H9 (cell line): ENCODE results near the gene MAPKAP1. TPM values are rescaled to one million over a fixed set of nuclear protein-coding genes. Genes with fewer than 3 reads are reported as not detected.

Source experiments
- DNase-seq: peaks from one replicate; pipeline ENCODE4 v3.0.0-alpha.2; 2017
- H2AFZ ChIP-seq: one replicate; pipeline ENCODE4 v1.6.1; 2013; ENCODE audit warnings: mild to moderate bottlenecking, low read length, control low read depth, moderate library complexity
- H2AK5ac ChIP-seq: 2 replicates; pipeline ENCODE4 v1.6.1; 2013; ENCODE audit warnings: low read length, control low read depth, mixed read lengths; ENCODE audit not compliant: insufficient read length
- H2BK120ac ChIP-seq: one replicate; pipeline ENCODE4 v1.6.1; 2013; ENCODE audit warnings: low read depth, mild to moderate bottlenecking, low read length, control low read depth, inconsistent platforms; ENCODE audit not compliant: poor library complexity, severe bottlenecking
- H2BK12ac ChIP-seq: 2 replicates; pipeline ENCODE4 v1.6.1; 2013; ENCODE audit warnings: low read length, control low read depth, mixed read lengths, low read depth; ENCODE audit not compliant: insufficient read length
- H2BK15ac ChIP-seq: 2 replicates; pipeline ENCODE4 v1.6.1; 2013; ENCODE audit warnings: low read depth, low read length, control low read depth
- H2BK20ac ChIP-seq: one replicate; pipeline ENCODE4 v1.6.1; 2013; ENCODE audit warnings: low read depth, mild to moderate bottlenecking, low read length, control low read depth, inconsistent platforms; ENCODE audit not compliant: poor library complexity, severe bottlenecking
- H2BK5ac ChIP-seq: 2 replicates; pipeline ENCODE4 v1.6.1; 2013; ENCODE audit warnings: low read length, control low read depth, mixed read lengths; ENCODE audit not compliant: insufficient read length
- H3K14ac ChIP-seq: 2 replicates; pipeline ENCODE4 v1.6.1; 2013; ENCODE audit warnings: low read length, control low read depth; ENCODE audit not compliant: insufficient read depth
- H3K18ac ChIP-seq: 2 replicates; pipeline ENCODE4 v1.6.1; 2013; ENCODE audit warnings: low read depth, mild to moderate bottlenecking, mixed read lengths, low read length, control low read depth; ENCODE audit not compliant: insufficient read length
- H3K23ac ChIP-seq: 2 replicates; pipeline ENCODE4 v1.6.1; 2013; ENCODE audit warnings: low read length, control low read depth, mixed read lengths, low read depth; ENCODE audit not compliant: insufficient read length
- H3K23me2 ChIP-seq: 2 replicates; pipeline ENCODE4 v1.6.1; 2013; ENCODE audit warnings: low read depth, mild to moderate bottlenecking, mixed read lengths, low read length, control low read depth; ENCODE audit not compliant: insufficient read length, poor library complexity, severe bottlenecking
- H3K27ac ChIP-seq: 2 replicates; pipeline ENCODE4 v1.5.1; 2013; ENCODE audit warnings: low read length, control low read depth, mixed read lengths, low read depth; ENCODE audit not compliant: insufficient read length
- H3K27me3 ChIP-seq: 2 replicates; pipeline ENCODE4 v1.6.1; 2013; ENCODE audit warnings: low read length, control low read depth, inconsistent platforms; ENCODE audit not compliant: insufficient read depth
- H3K4ac ChIP-seq: 2 replicates; pipeline ENCODE4 v1.6.1; 2013; ENCODE audit warnings: low read depth, mild to moderate bottlenecking, control low read depth, inconsistent platforms, low read length, moderate library complexity
- H3K4me1 ChIP-seq: 2 replicates; pipeline ENCODE4 v1.6.1; 2013; ENCODE audit warnings: low read length, control low read depth, inconsistent platforms; ENCODE audit not compliant: insufficient read depth
- H3K4me2 ChIP-seq: 2 replicates; pipeline ENCODE4 v1.6.1; 2013; ENCODE audit warnings: low read length, control low read depth, mixed read lengths; ENCODE audit not compliant: insufficient read length, insufficient read depth
- H3K56ac ChIP-seq: 2 replicates; pipeline ENCODE4 v1.6.1; 2013; ENCODE audit warnings: low read depth, mild to moderate bottlenecking, mixed read lengths, low read length, control low read depth; ENCODE audit not compliant: insufficient read length
- H3K79me1 ChIP-seq: 2 replicates; pipeline ENCODE4 v1.6.1; 2013; ENCODE audit warnings: low read depth, mild to moderate bottlenecking, moderate library complexity, low read length, control low read depth, inconsistent platforms; ENCODE audit not compliant: insufficient read depth, poor library complexity, severe bottlenecking
- H3K79me2 ChIP-seq: 2 replicates; pipeline ENCODE4 v1.6.1; 2013; ENCODE audit warnings: low read length, control low read depth, inconsistent platforms; ENCODE audit not compliant: insufficient read depth
- H3K9ac ChIP-seq: 2 replicates; pipeline ENCODE4 v1.6.1; 2013; ENCODE audit warnings: low read length, control low read depth, mixed read lengths; ENCODE audit not compliant: insufficient read length; ENCODE audit errors: extremely low read depth
- H3K9me3 ChIP-seq: one replicate; pipeline ENCODE4 v1.6.1; 2013; ENCODE audit warnings: low read depth, low read length, inconsistent platforms; ENCODE audit not compliant: control insufficient read depth
- H3T11ph ChIP-seq: one replicate; pipeline ENCODE4 v1.6.1; 2013; ENCODE audit warnings: mild to moderate bottlenecking, low read length, control low read depth, inconsistent platforms
- H4K20me1 ChIP-seq: one replicate; pipeline ENCODE4 v1.6.1; 2013; ENCODE audit not compliant: control insufficient read depth, insufficient read length, insufficient read depth
- H4K5ac ChIP-seq: 2 replicates; pipeline ENCODE4 v1.6.1; 2013; ENCODE audit warnings: low read depth, mild to moderate bottlenecking, mixed read lengths, low read length, control low read depth; ENCODE audit not compliant: insufficient read length
- H4K8ac ChIP-seq: replicated peaks from 2 replicates; pipeline ENCODE4 v1.6.1; 2013; ENCODE audit warnings: low read length, control low read depth, mixed read lengths, low read depth; ENCODE audit not compliant: insufficient read length
- H4K91ac ChIP-seq: 2 replicates; pipeline ENCODE4 v1.6.1; 2013; ENCODE audit warnings: low read depth, mild to moderate bottlenecking, moderate library complexity, mixed read lengths, low read length, control low read depth; ENCODE audit not compliant: insufficient read length
- H3K27ac Mint-ChIP-seq, 3 experiments: 2 replicates in 2 of 3; 3 replicates in 1 of 3; pipeline ENCODE4 v1.8.0; 2020 to 2021; ENCODE audit warnings: mixed read lengths in 3 of 3, mild to moderate bottlenecking in 1 of 3, moderate library complexity in 1 of 3
- H3K27me3 Mint-ChIP-seq: 2 replicates; pipeline ENCODE4 v1.8.0; 2021; ENCODE audit warnings: low read depth, mild to moderate bottlenecking, moderate library complexity, mixed read lengths
- H3K36me3 Mint-ChIP-seq, 3 experiments: 2 replicates in 2 of 3; 3 replicates in 1 of 3; pipeline ENCODE4 v1.8.0; 2020 to 2021; ENCODE audit warnings: low read depth in 3 of 3, mixed read lengths in 3 of 3; ENCODE audit not compliant: insufficient read depth in 1 of 3
- H3K4me1 Mint-ChIP-seq, 2 experiments: 2 replicates each; pipeline ENCODE4 v1.8.0; 2020; ENCODE audit warnings: mixed read lengths in 2 of 2
- H3K4me3 Mint-ChIP-seq, 2 experiments: 2 replicates in 1 of 2; 3 replicates in 1 of 2; pipeline ENCODE4 v1.8.0; 2020 to 2021; ENCODE audit warnings: mild to moderate bottlenecking in 2 of 2, mixed read lengths in 2 of 2, moderate library complexity in 1 of 2
- H3K9me3 Mint-ChIP-seq, 2 experiments: 2 replicates in 1 of 2; 3 replicates in 1 of 2; pipeline ENCODE4 v1.8.0; 2020; ENCODE audit warnings: mild to moderate bottlenecking in 2 of 2, mixed read lengths in 2 of 2, moderate library complexity in 1 of 2
- CTCF ChIP-seq: fragments of 200-600 bp; sonication (generic); conservative IDR thresholded peaks from 3 replicates; pipeline ENCODE4 v1.8.0; 2021; ENCODE audit warnings: antibody characterized with exemption, mild to moderate bottlenecking
- WGBS: extraction: QIAGEN DNeasy Blood & Tissue Kit; methylation state at CpG from one replicate; pipeline ENCODE4 v1.1.7; 2013; ENCODE audit warnings: missing lambda C conversion rate, low lambda C conversion rate, mixed read lengths; ENCODE audit not compliant: insufficient read length; ENCODE audit errors: extremely low coverage; 5-methylcytosine and 5-hydroxymethylcytosine counted together
- total RNA-seq: library from RNA; stranded (reverse); gene quantifications from 2 replicates; pipeline ENCODE4 v1.2.1, GENCODE V29; 2021

The MAPKAP1 gene
- total RNA-seq, 1 experiment from 2014 or later, result 97.0 TPM

GRCh38 chr9:125679597-125680189, 27.3 kb downstream of the MAPKAP1 start:
- DNase-seq, result no peak
- Histone ChIP-seq H3K79me1 (peaks cover 6% of the 10 kb centered on the region), H3K27ac (no peak overlapping the region), H2AFZ (no peak overlapping the region), H4K20me1 (no peaks in the 10 kb centered on the region), H3T11ph (no peak overlapping the region), H3K4me2 (no peak overlapping the region), H3K56ac (no peak overlapping the region), H3K9ac (no peak overlapping the region), H3K18ac (no peak overlapping the region), H2AK5ac (no peak overlapping the region), H3K14ac (no peak overlapping the region), H4K8ac (no peak overlapping the region), H2BK15ac (no peak overlapping the region), H3K79me2 (no peaks in the 10 kb centered on the region; the same call in 1 of the 2 replicates), H4K91ac (no peak overlapping the region), H2BK20ac (no peak overlapping the region), H2BK5ac (no peak overlapping the region), H3K4ac (no peak overlapping the region), H3K23ac (no peak overlapping the region), H2BK120ac (no peak overlapping the region), H3K23me2 (no peaks in the 10 kb centered on the region), H3K4me1 (no peaks in the 10 kb centered on the region; the same call in 1 of the 2 replicates), H3K27me3 (no peaks in the 10 kb centered on the region), H3K9me3 (no peaks in the 10 kb centered on the region), H2BK12ac (no peak overlapping the region), H4K5ac (no peak overlapping the region)
- H3K36me3 Mint-ChIP-seq, result no peaks in the 10 kb centered on the region
- no peaks in the 10 kb centered on the region for H3K9me3 Mint-ChIP-seq
- H3K27me3 Mint-ChIP-seq, result no peaks in the 10 kb centered on the region
- H3K4me3 Mint-ChIP-seq, result no peak overlapping the region
- no peak for TF ChIP-seq CTCF
- WGBS, result no CpG with 5 or more reads among the region's 8 CpGs
- H3K4me1 Mint-ChIP-seq, result peaks cover 25 to 30% of the 10 kb centered on the region in 2 experiments
- peak overlapping the region in 1 of 3 experiments; percentile 52; a peak in 3 of 7 replicates for H3K27ac Mint-ChIP-seq
